RWPE1 (cell line): ENCODE data around the gene ASPHD1.

Source experiments
- CTCF ChIA-PET: fragments of 350-600 bp; sonication (Branson Sonifier 250); formaldehyde crosslinking; extraction: SDS; loops from one replicate; lab custom pipeline; 2021; lab: Yijun Ruan, JAX
- POLR2A ChIA-PET: fragments of 400-600 bp; formaldehyde crosslinking; extraction: SDS; loops from one replicate; lab custom pipeline; 2020; ENCODE audit warnings: antibody characterized with exemption; ENCODE audit not compliant: low non-redundant PET; lab: Yijun Ruan, JAX
- DNase-seq: peaks from one replicate; pipeline ENCODE4 v3.0.0; 2012; ENCODE audit warnings: low spot score
- H3K27ac ChIP-seq: fragments of 450-650 bp; 2 replicates; pipeline ENCODE4 v1.5.1; 2017
- TF ChIP-seq, protein P1 (sequence below): fragments of 450-650 bp; conservative IDR thresholded peaks from 2 replicates; pipeline ENCODE4 v1.5.1; 2017; ENCODE audit warnings: low read depth, mild to moderate bottlenecking

Gene ASPHD1

DNA sequence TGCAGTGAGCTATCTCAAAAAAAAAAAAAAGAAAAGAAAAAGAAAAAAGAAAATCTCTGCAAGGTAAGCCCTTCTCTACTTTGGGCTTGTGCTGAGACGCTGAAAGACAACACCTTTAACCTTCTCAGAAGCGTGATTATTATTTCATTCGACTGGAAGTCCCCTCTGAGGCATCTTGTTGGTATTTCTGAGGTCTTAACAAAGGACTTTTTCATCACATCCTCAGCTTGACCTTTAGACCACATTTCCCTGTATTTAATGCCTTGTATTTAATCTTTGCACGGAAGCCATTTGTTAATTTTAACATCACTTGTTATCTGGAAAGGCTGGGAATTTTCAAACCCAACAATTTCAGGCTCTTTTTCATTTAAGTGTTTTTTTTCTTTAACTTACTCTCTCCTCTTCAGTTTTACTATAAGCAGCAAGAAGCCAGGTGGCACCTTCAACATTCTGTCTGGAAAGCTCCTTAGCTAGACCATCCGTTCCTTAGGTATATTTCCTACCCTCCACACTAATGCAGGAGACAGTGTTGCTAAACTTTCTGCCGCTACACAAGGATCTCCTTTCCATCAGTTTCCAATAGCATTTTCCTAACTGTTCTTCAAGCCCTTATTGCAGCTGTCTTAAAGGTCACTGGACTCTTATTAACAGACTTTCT is 15.4 kb downstream of the ASPHD1 start:
- DNase-seq: no peak
- POLR2A ChIA-PET: interaction anchor here (1.0 kb wide), 1 partner anchor 10 kb away, joined by 3 read pairs; the partner anchor contains the start of gene KCTD13
- CTCF ChIA-PET: interaction anchor here (0.6 to 1.2 kb wide), 2 partner anchors 90 to 131 kb away, joined by 4 to 5 read pairs; no protein-coding TSS in a partner anchor
- TF ChIP-seq, protein P1, sequence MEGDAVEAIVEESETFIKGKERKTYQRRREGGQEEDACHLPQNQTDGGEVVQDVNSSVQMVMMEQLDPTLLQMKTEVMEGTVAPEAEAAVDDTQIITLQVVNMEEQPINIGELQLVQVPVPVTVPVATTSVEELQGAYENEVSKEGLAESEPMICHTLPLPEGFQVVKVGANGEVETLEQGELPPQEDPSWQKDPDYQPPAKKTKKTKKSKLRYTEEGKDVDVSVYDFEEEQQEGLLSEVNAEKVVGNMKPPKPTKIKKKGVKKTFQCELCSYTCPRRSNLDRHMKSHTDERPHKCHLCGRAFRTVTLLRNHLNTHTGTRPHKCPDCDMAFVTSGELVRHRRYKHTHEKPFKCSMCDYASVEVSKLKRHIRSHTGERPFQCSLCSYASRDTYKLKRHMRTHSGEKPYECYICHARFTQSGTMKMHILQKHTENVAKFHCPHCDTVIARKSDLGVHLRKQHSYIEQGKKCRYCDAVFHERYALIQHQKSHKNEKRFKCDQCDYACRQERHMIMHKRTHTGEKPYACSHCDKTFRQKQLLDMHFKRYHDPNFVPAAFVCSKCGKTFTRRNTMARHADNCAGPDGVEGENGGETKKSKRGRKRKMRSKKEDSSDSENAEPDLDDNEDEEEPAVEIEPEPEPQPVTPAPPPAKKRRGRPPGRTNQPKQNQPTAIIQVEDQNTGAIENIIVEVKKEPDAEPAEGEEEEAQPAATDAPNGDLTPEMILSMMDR: no peak
- no peak overlapping the region for H3K27ac ChIP-seq

DNA sequence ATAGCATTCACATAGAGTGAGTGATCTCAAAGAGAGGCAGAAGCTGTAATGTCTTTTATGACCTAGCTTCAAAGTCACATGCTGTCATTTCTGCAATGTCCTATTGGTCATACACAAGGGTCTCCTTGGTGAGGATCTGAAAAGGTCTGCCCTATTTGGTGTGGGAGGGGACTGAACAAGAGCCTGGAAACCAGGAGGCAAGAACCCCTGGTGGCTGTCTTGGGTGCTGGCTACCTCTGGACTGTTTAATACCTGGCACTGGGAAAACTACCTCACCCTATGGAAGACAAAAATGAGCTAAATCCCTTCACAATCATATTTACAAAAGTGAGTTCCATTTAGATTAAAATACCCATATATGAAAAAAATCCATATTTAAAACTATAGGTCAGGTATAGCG is 16.7 kb downstream of the ASPHD1 start:
- no peak for DNase-seq
- CTCF ChIA-PET: interaction anchor here (0.6 to 1.2 kb wide), 2 partner anchors 89 to 115 kb away, joined by 3 to 5 read pairs; no protein-coding TSS in a partner anchor
- POLR2A ChIA-PET: interaction anchor here (1.0 kb wide), 1 partner anchor 9 kb away, joined by 3 read pairs; the partner anchor contains the start of gene KCTD13
- no peak overlapping the region for H3K27ac ChIP-seq
- TF ChIP-seq, protein P1: no peak

- TF ChIP-seq, protein P1: no peak
- no peak overlapping the region for H3K27ac ChIP-seq
- ChIA-PET POLR2A (no interaction called here), CTCF (interaction anchor here (0.6 kb wide), 1 partner anchor 220 kb away, joined by 3 read pairs; no protein-coding TSS in a partner anchor)
- DNase-seq: no peak
Measured at GRCh38 chr16:29920288-29921033, 20.2 kb downstream of the ASPHD1 start.

DNA sequence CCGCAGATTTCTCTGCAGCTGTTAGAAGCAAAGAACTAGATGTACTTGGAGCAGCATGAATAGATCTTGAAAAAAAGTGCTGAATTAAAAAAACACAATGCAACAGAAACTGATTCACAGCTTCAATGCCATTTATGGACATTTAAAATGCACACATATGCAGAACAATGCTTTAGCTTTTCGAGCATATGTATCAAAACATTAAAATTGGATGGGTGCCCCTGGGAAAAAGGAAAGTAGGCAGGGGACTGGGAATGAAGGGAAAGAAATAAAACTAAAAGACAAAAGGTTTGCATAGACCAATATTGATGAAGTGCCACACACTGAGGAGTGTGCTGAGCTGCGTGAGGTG is 20.7 kb downstream of the ASPHD1 start:
- TF ChIP-seq, protein P1: no peak
- no peak overlapping the region for H3K27ac ChIP-seq
- CTCF ChIA-PET: interaction anchor here (0.6 kb wide), 1 partner anchor 220 kb away, joined by 3 read pairs; no protein-coding TSS in a partner anchor
- DNase-seq: no peak
- POLR2A ChIA-PET: no interaction called here

DNA sequence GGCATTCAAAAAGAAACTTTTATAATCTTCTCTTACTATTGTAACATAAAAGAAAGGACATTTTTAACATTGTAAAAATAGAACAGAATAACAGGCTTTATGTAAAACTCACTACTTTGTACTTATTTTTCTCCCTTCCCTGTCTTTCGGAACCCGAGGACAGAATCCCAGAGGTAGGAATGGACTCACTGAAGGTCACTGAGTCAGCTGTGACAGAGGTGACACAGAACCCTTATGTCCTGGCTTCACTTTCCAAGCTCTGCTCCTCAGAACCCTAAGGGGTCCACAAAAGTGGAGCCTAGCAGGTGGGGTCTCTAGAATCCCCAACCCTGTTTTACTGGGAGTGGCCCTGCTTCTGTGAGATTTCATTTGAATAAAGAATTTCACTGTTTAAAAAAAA is 22.0 kb downstream of the ASPHD1 start:
- TF ChIP-seq, protein P1: no peak
- no peak for DNase-seq
- CTCF ChIA-PET: no interaction called here
- POLR2A ChIA-PET: no interaction called here
- no peak overlapping the region for H3K27ac ChIP-seq

- H3K27ac ChIP-seq: no peak overlapping the region
- POLR2A ChIA-PET: interaction anchor here (0.5 kb wide), 1 partner anchor 24 kb away, joined by 3 read pairs; no protein-coding TSS in a partner anchor
- CTCF ChIA-PET: interaction anchor here (0.6 kb wide), 1 partner anchor 24 kb away, joined by 4 read pairs; no protein-coding TSS in a partner anchor
- TF ChIP-seq, protein P1: no peak
- no peak for DNase-seq
Measured at GRCh38 chr16:29922986-29923501, 22.8 kb downstream of the ASPHD1 start.
